Thymus (tissue), 14 donors: ENCODE measurements around the gene CSTF2T. TPM values are rescaled to one million over a fixed set of nuclear protein-coding genes. Genes with fewer than 3 reads are reported as not detected.

ENCODE experiments used
- DNase-seq, 9 donors: peaks; one replicate each; pipeline ENCODE4 v3.0.0-alpha.2; 2013; ENCODE audit warnings: low spot score in 9 of 9, low read depth in 6 of 9, missing footprints in 1 of 9
- H3K27ac ChIP-seq, 2 donors: one replicate each; pipeline ENCODE4 v1.5.1; 2013; ENCODE audit warnings: control low read depth in 1 of 2, low read depth in 1 of 2, low read length in 1 of 2, mild to moderate bottlenecking in 1 of 2, moderate library complexity in 1 of 2
- H3K27me3 ChIP-seq, 2 donors: one replicate each; pipeline ENCODE4 v1.5.1; 2013; ENCODE audit warnings: low read length in 1 of 2; ENCODE audit not compliant: control insufficient read depth in 2 of 2, insufficient read depth in 1 of 2
- H3K36me3 ChIP-seq, 2 donors: one replicate each; pipeline ENCODE4 v1.5.1; 2013; ENCODE audit warnings: low read length in 1 of 2, mild to moderate bottlenecking in 1 of 2, moderate library complexity in 1 of 2; ENCODE audit not compliant: control insufficient read depth in 2 of 2, insufficient read depth in 2 of 2
- H3K4me1 ChIP-seq, 2 donors: one replicate each; pipeline ENCODE4 v1.5.1; 2013; ENCODE audit warnings: low read length in 2 of 2; ENCODE audit not compliant: control insufficient read depth in 2 of 2, insufficient read depth in 2 of 2
- H3K4me3 ChIP-seq, 2 donors: one replicate each; pipeline ENCODE4 v1.5.1; 2013; ENCODE audit warnings: low read length in 2 of 2, control low read depth in 1 of 2, mild to moderate bottlenecking in 1 of 2
- H3K9me3 ChIP-seq, 2 donors: one replicate each; pipeline ENCODE4 v1.5.1; 2013; ENCODE audit warnings: low read length in 1 of 2, mild to moderate bottlenecking in 1 of 2; ENCODE audit not compliant: control insufficient read depth in 2 of 2, insufficient read depth in 1 of 2
- WGBS: extraction: QIAGEN DNeasy Blood & Tissue Kit; methylation state at CpG from one replicate; pipeline ENCODE4 v1.1.7; 2013; 5-methylcytosine and 5-hydroxymethylcytosine counted together
- long read RNA-seq, 10 donors: transcript quantifications; one replicate each; lab custom pipeline, GENCODE V29; 2026
- polyA plus RNA-seq: library from polyadenylated mRNA; stranded (reverse); fragments of 200-250 nt; gene quantifications from one replicate; pipeline ENCODE4 v1.2.3, GENCODE V29; 2013
- total RNA-seq: library from RNA; stranded (reverse); fragments of 120-200 nt; gene quantifications from one replicate; pipeline ENCODE4 v1.2.4, GENCODE V29; 2013
- donor health status: healthy.

CSTF2T gene
- 24.2 TPM for total RNA-seq
- 23.9 TPM for polyA plus RNA-seq
- long read RNA-seq, donor 1, full-length matches to known transcripts, result 4 of 4 reads
- long read RNA-seq, donor 1, partial matches to known transcripts, result 0 of 4 reads
- long read RNA-seq, donor 1, other reads (novel, unspliced or antisense), result 0 of 4 reads
- long read RNA-seq, donor 2, result 0 reads
- long read RNA-seq, donor 3, full-length matches to known transcripts, result 81 of 81 reads
- long read RNA-seq, donor 3, partial matches to known transcripts, result 0 of 81 reads
- long read RNA-seq, donor 3, other reads (novel, unspliced or antisense), result 0 of 81 reads
- long read RNA-seq, donor 4, full-length matches to known transcripts, result 36 of 36 reads
- long read RNA-seq, donor 4, partial matches to known transcripts, result 0 of 36 reads
- long read RNA-seq, donor 4, other reads (novel, unspliced or antisense), result 0 of 36 reads
- long read RNA-seq, donor 5, full-length matches to known transcripts, result 71 of 71 reads
- long read RNA-seq, donor 5, partial matches to known transcripts, result 0 of 71 reads
- long read RNA-seq, donor 5, other reads (novel, unspliced or antisense), result 0 of 71 reads
- long read RNA-seq, donor 6, full-length matches to known transcripts, result 27 of 27 reads
- long read RNA-seq, donor 6, partial matches to known transcripts, result 0 of 27 reads
- long read RNA-seq, donor 6, other reads (novel, unspliced or antisense), result 0 of 27 reads
- long read RNA-seq, donor 7, full-length matches to known transcripts, result 48 of 48 reads
- long read RNA-seq, donor 7, partial matches to known transcripts, result 0 of 48 reads
- long read RNA-seq, donor 7, other reads (novel, unspliced or antisense), result 0 of 48 reads
- long read RNA-seq, donor 8, full-length matches to known transcripts, result 27 of 27 reads
- long read RNA-seq, donor 8, partial matches to known transcripts, result 0 of 27 reads
- long read RNA-seq, donor 8, other reads (novel, unspliced or antisense), result 0 of 27 reads
- long read RNA-seq, donor 9, full-length matches to known transcripts, result 40 of 40 reads
- long read RNA-seq, donor 9, partial matches to known transcripts, result 0 of 40 reads
- long read RNA-seq, donor 9, other reads (novel, unspliced or antisense), result 0 of 40 reads
- long read RNA-seq, donor 10, full-length matches to known transcripts, result 26 of 26 reads
- long read RNA-seq, donor 10, partial matches to known transcripts, result 0 of 26 reads
- long read RNA-seq, donor 10, other reads (novel, unspliced or antisense), result 0 of 26 reads

- peak; percentile 88 to 98 (median 97) for DNase-seq
- H3K4me1 ChIP-seq, result peaks cover 20 to 21% of the 10 kb centered on the region in 2 donors
Measured at GRCh38 chr10:51699475-51700227, at the start of gene CSTF2T. TSS of gene CSTF2T (minus strand) at chr10:51699595. CDS start at chr10:51699549, 46 bp downstream.

GRCh38 chr10:51748959-51749358 lies 49.6 kb upstream of the CSTF2T start:
- no peak overlapping the region for H3K4me3 ChIP-seq
- H3K9me3 ChIP-seq, result no peaks in the 10 kb centered on the region
- no peaks in the 10 kb centered on the region for H3K4me1 ChIP-seq
- 88% methylated on average over 1 of the region's 1 CpG for WGBS
- H3K27me3 ChIP-seq, result no peaks in the 10 kb centered on the region
- no peaks in the 10 kb centered on the region for H3K36me3 ChIP-seq
- DNase-seq, result no peak
- no peak overlapping the region for H3K27ac ChIP-seq

More at GRCh38 chr10:51699475-51700227, at the start of gene CSTF2T:
- peak within 1 kb of the TSS; percentile 89 to 96 for H3K27ac ChIP-seq
- H3K27me3 ChIP-seq, result no peaks in the 10 kb centered on the region
- H3K4me3 ChIP-seq, result peak within 1 kb of the TSS; percentile 65 to 81
- WGBS, result under 1% methylated on average over 45 of the region's 45 CpGs
- H3K36me3 ChIP-seq, result peaks cover 3 to 12% of the 10 kb centered on the region in 2 donors
- H3K9me3 ChIP-seq, result no peaks in the 10 kb centered on the region

DNA sequence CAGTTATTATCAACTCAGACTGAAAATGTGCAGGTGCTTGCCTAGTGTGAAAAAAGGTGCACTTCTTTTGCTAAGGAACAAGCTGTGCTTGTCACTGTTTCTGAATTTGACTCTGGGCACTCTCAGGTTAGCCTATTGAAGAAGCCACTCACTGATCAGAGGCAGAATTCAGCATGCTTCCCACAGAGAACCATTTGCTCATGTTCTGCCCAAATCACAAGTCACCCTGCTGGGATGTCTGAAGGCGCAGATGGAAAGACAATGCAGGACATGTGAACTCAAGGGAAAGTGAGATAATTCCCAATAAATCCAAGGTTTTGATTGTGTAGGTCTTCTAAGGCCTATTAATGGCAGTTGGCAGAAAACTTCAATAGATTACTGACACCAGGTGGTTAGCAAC lies 47.8 kb upstream of the CSTF2T start:
- Histone ChIP-seq H3K27me3 (no peaks in the 10 kb centered on the region), H3K4me1 (no peaks in the 10 kb centered on the region), H3K4me3 (no peak overlapping the region), H3K36me3 (no peaks in the 10 kb centered on the region), H3K27ac (no peak overlapping the region), H3K9me3 (no peaks in the 10 kb centered on the region)
- WGBS, result 94% methylated on average over 1 of the region's 1 CpG
- no peak for DNase-seq

DNA sequence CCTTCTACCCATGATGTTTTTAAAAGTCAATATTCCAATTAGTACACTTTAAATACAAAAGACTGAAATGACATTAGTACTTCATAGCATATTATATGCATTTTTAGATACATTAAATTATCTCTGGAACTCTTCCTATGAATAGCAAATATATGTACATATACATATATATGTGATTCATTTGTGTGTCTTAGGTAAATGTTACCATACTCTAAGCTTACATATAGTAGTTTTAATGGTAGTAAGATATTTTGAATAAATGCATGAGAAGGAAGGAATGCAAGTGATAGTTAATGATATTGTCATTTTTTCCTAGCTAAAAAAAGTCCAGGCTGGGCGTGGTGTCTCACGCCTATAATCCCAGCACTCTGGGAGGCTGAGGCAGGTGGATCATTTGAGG lies 46.0 kb upstream of the CSTF2T start:
- WGBS, result 96% methylated on average over 2 of the region's 2 CpGs
- no peak for DNase-seq
- H3K27me3 ChIP-seq, result no peaks in the 10 kb centered on the region
- H3K36me3 ChIP-seq, result no peaks in the 10 kb centered on the region
- H3K4me1 ChIP-seq, result no peaks in the 10 kb centered on the region
- H3K9me3 ChIP-seq, result no peaks in the 10 kb centered on the region
- H3K4me3 ChIP-seq, result no peak overlapping the region
- H3K27ac ChIP-seq, result no peak overlapping the region

- no peaks in the 10 kb centered on the region for H3K4me1 ChIP-seq
- 95% methylated on average over 6 of the region's 6 CpGs for WGBS
- H3K27me3 ChIP-seq, result no peaks in the 10 kb centered on the region
- H3K36me3 ChIP-seq, result no peaks in the 10 kb centered on the region
- no peak overlapping the region for H3K4me3 ChIP-seq
- no peak for DNase-seq
- no peak overlapping the region for H3K27ac ChIP-seq
- H3K9me3 ChIP-seq, result no peaks in the 10 kb centered on the region
Measured at GRCh38 chr10:51744235-51745000, 45.0 kb upstream of the CSTF2T start.

GRCh38 chr10:51743146-51743545 lies 43.8 kb upstream of the CSTF2T start:
- Histone ChIP-seq H3K4me1 (no peaks in the 10 kb centered on the region), H3K27me3 (no peaks in the 10 kb centered on the region), H3K9me3 (no peaks in the 10 kb centered on the region), H3K36me3 (no peaks in the 10 kb centered on the region), H3K4me3 (no peak overlapping the region), H3K27ac (no peak overlapping the region)
- 95% methylated on average over 6 of the region's 6 CpGs for WGBS
- DNase-seq, result no peak

DNA sequence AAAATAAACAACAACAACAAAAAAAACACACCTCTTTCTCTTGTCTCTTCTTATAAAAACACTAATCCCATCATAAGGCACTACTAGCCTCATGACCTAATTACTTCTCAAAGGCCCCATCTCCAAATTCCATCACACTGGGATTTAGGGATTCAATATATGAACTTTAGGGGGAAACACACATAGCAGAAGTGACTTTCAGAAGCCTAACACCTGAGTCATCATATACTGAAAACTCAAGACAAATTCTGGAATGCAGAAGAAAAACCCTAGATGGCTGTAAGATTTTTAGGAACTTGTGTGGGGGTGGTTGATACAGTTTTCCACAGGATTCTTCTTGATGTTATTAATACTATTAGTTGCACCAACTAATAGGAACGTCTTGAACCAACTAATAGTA lies 33.7 kb upstream of the CSTF2T start:
- Histone ChIP-seq H3K9me3 (no peaks in the 10 kb centered on the region), H3K4me1 (no peaks in the 10 kb centered on the region), H3K36me3 (no peaks in the 10 kb centered on the region), H3K4me3 (no peak overlapping the region), H3K27ac (no peak overlapping the region), H3K27me3 (no peaks in the 10 kb centered on the region)
- no peak for DNase-seq
- 78% methylated on average over 1 of the region's 1 CpG for whole genome bisulfite sequencing
